Neural progenitor cell (in vitro differentiated cells): ENCODE results near the gene STPG4.

Experiments
- CTCF ChIP-seq: fragments of 200-600 bp; sonication (generic); IDR thresholded peaks from 2 replicates; pipeline ENCODE4 v1.5.1; 2017; ENCODE audit warnings: antibody characterized with exemption, mild to moderate bottlenecking
- EZH2 ChIP-seq: fragments of 200-600 bp; sonication (generic); IDR thresholded peaks from 2 replicates; pipeline ENCODE4 v1.6.1; 2017; ENCODE audit warnings: antibody characterized with exemption, mild to moderate bottlenecking, moderate library complexity

- no peak for TF ChIP-seq CTCF
- TF ChIP-seq EZH2: no peak
Measured at GRCh38 chr2:47167149-47167548, 12.0 kb upstream of the STPG4 start.
